NB4 (cell line): ENCODE results near the gene FAM177B.
A peak's percentile ranks its signal among the peaks of the same experiment; 100 is the strongest.

ENCODE experiments used
- DNase-seq: peaks from one replicate; pipeline ENCODE4 v3.0.0; 2010; ENCODE audit warnings: low read depth
- H3K4me3 ChIP-seq: one replicate; pipeline ENCODE4 v1.5.1; 2011; ENCODE audit warnings: mild to moderate bottlenecking, low read depth, low read length, moderate library complexity
- CTCF ChIP-seq: IDR thresholded peaks from one replicate; pipeline ENCODE4 v1.5.1; 2012; ENCODE audit warnings: low read depth, low read length
- MAX ChIP-seq: IDR thresholded peaks from 2 replicates; pipeline ENCODE4 v1.6.1; 2011; ENCODE audit warnings: low read depth, low read length
- MYC ChIP-seq: IDR thresholded peaks from 2 replicates; pipeline ENCODE4 v1.6.1; 2011; ENCODE audit warnings: low read depth, low read length
- POLR2A ChIP-seq: IDR thresholded peaks from 2 replicates; pipeline ENCODE4 v1.6.1; 2011; ENCODE audit warnings: mild to moderate bottlenecking; ENCODE audit not compliant: insufficient read length; ENCODE audit errors: extremely low read depth

The FAM177B gene

GRCh38 chr1:222769971-222770620 lies 33.1 kb downstream of the FAM177B start:
- DNase-seq: no peak
- H3K4me3 ChIP-seq: no peak overlapping the region
- no peak for TF ChIP-seq POLR2A
- TF ChIP-seq CTCF: no peak
- TF ChIP-seq MAX: no peak
- TF ChIP-seq MYC: no peak

- DNase-seq: peak; percentile 73
- peak overlapping the region; percentile 23 for H3K4me3 ChIP-seq
- TF ChIP-seq CTCF (no peak), MYC (peak; percentile 35), MAX (peak; percentile 76)
These were observed 36.0 kb downstream of the FAM177B start for GRCh38 chr1:222772996-222773379.

- TF ChIP-seq MYC (no peak), POLR2A (no peak), MAX (no peak), CTCF (no peak)
- DNase-seq: no peak
- no peak overlapping the region for H3K4me3 ChIP-seq
These were observed 40.5 kb downstream of the FAM177B start for GRCh38 chr1:222777463-222777862.

GRCh38 chr1:222777977-222778376 lies 41.0 kb downstream of the FAM177B start:
- TF ChIP-seq CTCF: no peak
- TF ChIP-seq MYC: no peak
- TF ChIP-seq MAX: no peak
- no peak for TF ChIP-seq POLR2A
- no peak for DNase-seq
- H3K4me3 ChIP-seq: no peak overlapping the region

GRCh38 chr1:222781251-222781650 lies 44.2 kb downstream of the FAM177B start:
- no peak for DNase-seq
- no peak overlapping the region for H3K4me3 ChIP-seq
- TF ChIP-seq MYC: no peak
- TF ChIP-seq MAX: no peak
- no peak for TF ChIP-seq CTCF
- TF ChIP-seq POLR2A: no peak

GRCh38 chr1:222783051-222783450 lies 46.0 kb downstream of the FAM177B start:
- no peak for DNase-seq
- no peak overlapping the region for H3K4me3 ChIP-seq
- no peak for TF ChIP-seq POLR2A
- TF ChIP-seq MAX: no peak
- no peak for TF ChIP-seq CTCF
- no peak for TF ChIP-seq MYC
